Upper lobe of left lung (tissue), 6 donors: Measurements from ENCODE around the gene FNBP1L. TPM values are rescaled to one million over a fixed set of nuclear protein-coding genes. Genes with fewer than 3 reads are reported as not detected.
"Not testable (repeated sequence)": the region's sequence is repeated elsewhere in the genome, so short reads cannot be mapped to it uniquely, and the experiment has no call there.

ENCODE experiments used
- ATAC-seq, 2 donors: fragments of 200-7000 bp; cut with Tn5 transposase; one replicate each; pipeline ENCODE4 v1.9.1; 2022; ENCODE audit warnings: mild to moderate bottlenecking in 2 of 2, moderate library complexity in 2 of 2; ENCODE audit not compliant: low FRiP score in 2 of 2
- DNase-seq, 2 donors: peaks; one replicate each; pipeline ENCODE4 v3.0.0-alpha.2; 2019 to 2020
- H3K27ac ChIP-seq, 4 donors: fragments of 200-600 bp; sonication (generic); one replicate each; pipeline ENCODE4 v1.5.1; 2016 to 2019
- H3K27me3 ChIP-seq, 4 donors: fragments of 200-600 bp; sonication (generic); one replicate each; pipeline ENCODE4 v1.5.1; 2017 to 2019
- H3K36me3 ChIP-seq, 4 donors: fragments of 200-600 bp; sonication (generic); one replicate each; pipeline ENCODE4 v1.5.1; 2016 to 2019
- H3K4me1 ChIP-seq, 4 donors: fragments of 200-600 bp; sonication (generic); one replicate each; pipeline ENCODE4 v1.5.1; 2018 to 2019
- H3K4me3 ChIP-seq, 4 donors: fragments of 200-600 bp; sonication (generic); one replicate each; pipeline ENCODE4 v1.5.1; 2017 to 2019; ENCODE audit warnings: mild to moderate bottlenecking in 2 of 4, moderate library complexity in 1 of 4
- H3K9me3 ChIP-seq, 4 donors: fragments of 200-600 bp; sonication (generic); one replicate each; pipeline ENCODE4 v1.5.1; 2018 to 2019
- EP300 ChIP-seq, 4 donors: sonication (generic); formaldehyde crosslinking; IDR thresholded peaks; one replicate each; pipeline ENCODE4 v1.5.1; 2017; ENCODE audit warnings: antibody characterized with exemption in 4 of 4, control low read depth in 2 of 4
- POLR2A ChIP-seq, 4 donors: fragments of 450-650 bp; IDR thresholded peaks; one replicate each; pipeline ENCODE4 v1.5.1; 2016 to 2017; ENCODE audit warnings: antibody characterized with exemption in 4 of 4, mild to moderate bottlenecking in 2 of 4
- POLR2AphosphoS5 ChIP-seq, 2 donors: sonication (generic); formaldehyde crosslinking; IDR thresholded peaks; one replicate each; pipeline ENCODE4 v1.5.1; 2017; ENCODE audit warnings: antibody characterized with exemption in 2 of 2
- WGBS, 2 donors: methylation state at CpG; one replicate each; pipeline ENCODE4 v1.1.5; 2017 to 2018; 5-methylcytosine and 5-hydroxymethylcytosine counted together
- total RNA-seq, 6 donors: library from RNA; depleted of rRNA in 4 of 6; stranded (reverse); fragments of >200 nt in 4 of 6; gene quantifications; one replicate each; pipeline versions ENCODE4 v1.1.0 to v1.2.1, GENCODE V29; 2016 to 2021
- TF ChIP-seq, protein P1 (sequence below), 6 experiments: fragments of 450-650 bp in 4 of 6; fragments of 200-600 bp in 2 of 6; sonication (generic) in 2 of 6; IDR thresholded peaks; one replicate each; pipeline ENCODE4 v1.5.1; 2016 to 2019; ENCODE audit warnings: antibody characterized with exemption in 6 of 6
- donor health status: DM: no; HTN: no; CAD: no; lungs with moderate emphysema.
- donor health status: DM: no; HTN: yes; CAD: no; lungs with severe emphysema.

The FNBP1L gene
- total RNA-seq, 6 donors from 2014 or later: 28.5 to 84.0 (median 34.0) TPM

DNA sequence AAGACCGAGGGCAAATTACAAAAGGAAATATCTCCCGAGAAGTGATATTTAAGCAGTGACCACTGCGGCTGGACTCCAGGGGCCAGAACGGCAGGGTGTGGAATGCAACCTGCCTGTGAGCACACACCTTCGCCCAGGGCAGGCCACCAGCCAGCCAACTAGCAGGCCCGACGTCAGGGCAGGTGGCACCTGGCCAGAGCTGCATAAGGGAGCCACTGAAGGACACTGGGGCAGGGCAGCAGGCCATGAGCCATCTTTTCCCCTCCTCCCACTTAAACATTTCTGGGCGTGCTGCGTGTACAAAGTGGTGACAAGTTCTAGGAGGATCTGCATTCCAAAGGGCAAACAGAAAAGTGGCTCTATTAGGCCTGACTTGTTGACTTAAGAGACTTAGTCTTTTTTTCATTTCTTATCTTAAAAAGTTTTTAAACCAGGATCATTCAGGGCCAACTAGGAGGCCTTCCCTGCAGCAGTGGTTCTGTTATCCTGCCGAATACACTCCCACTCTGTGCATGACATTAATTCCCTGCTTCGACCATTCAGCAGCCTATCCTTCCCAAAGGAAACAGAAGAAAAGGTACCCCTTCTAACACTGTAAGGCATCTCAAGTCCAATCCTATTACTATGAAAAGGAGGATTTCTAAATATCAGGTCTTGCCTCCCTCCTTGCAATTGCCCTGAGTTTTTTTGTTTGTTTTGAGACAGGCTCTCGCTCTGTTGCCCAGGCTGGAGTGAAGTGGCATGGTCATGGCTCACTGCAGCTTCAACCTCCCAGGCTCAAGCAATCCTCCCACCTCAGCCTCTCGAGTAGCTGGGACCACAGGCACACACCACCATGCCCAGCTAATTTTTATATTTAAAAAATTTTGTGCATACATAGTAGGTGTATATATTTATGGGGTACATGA, 137.4 kb downstream of the FNBP1L start:
- Histone ChIP-seq H3K9me3 (no peaks in the 10 kb centered on the region), H3K27ac (peak overlapping the region; percentile 74 to 85 (median 78)), H3K27me3 (no peaks in the 10 kb centered on the region), H3K4me3 (peak overlapping the region in 3 of 4 donors; percentile 27 to 40 (median 34)), H3K36me3 (peaks cover 0 to 88% (median 29%) of the 10 kb centered on the region in 4 donors), H3K4me1 (peaks cover 3 to 31% (median 15%) of the 10 kb centered on the region in 4 donors)
- WGBS, 2 donors: 58 to 74% methylated on average over 11 to 13 of the region's 13 CpGs
- ATAC-seq: peak; percentile 85 to 94
- peak in 3 of 4 donors; percentile 23 to 81 (median 43) for TF ChIP-seq EP300 (IDR thresholded peaks at IDR 0.05)
- peak in 3 of 4 donors; percentile 33 to 80 (median 45) for TF ChIP-seq POLR2A (IDR thresholded peaks at IDR 0.05)
- TF ChIP-seq, protein P1, sequence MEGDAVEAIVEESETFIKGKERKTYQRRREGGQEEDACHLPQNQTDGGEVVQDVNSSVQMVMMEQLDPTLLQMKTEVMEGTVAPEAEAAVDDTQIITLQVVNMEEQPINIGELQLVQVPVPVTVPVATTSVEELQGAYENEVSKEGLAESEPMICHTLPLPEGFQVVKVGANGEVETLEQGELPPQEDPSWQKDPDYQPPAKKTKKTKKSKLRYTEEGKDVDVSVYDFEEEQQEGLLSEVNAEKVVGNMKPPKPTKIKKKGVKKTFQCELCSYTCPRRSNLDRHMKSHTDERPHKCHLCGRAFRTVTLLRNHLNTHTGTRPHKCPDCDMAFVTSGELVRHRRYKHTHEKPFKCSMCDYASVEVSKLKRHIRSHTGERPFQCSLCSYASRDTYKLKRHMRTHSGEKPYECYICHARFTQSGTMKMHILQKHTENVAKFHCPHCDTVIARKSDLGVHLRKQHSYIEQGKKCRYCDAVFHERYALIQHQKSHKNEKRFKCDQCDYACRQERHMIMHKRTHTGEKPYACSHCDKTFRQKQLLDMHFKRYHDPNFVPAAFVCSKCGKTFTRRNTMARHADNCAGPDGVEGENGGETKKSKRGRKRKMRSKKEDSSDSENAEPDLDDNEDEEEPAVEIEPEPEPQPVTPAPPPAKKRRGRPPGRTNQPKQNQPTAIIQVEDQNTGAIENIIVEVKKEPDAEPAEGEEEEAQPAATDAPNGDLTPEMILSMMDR (IDR thresholded peaks at IDR 0.05): peak in 1 of 6 experiments; percentile 5
- TF ChIP-seq POLR2AphosphoS5 (IDR thresholded peaks at IDR 0.05): peak in 1 of 2 donors; percentile 71
- peak; percentile 93 to 96 for DNase-seq

DNA sequence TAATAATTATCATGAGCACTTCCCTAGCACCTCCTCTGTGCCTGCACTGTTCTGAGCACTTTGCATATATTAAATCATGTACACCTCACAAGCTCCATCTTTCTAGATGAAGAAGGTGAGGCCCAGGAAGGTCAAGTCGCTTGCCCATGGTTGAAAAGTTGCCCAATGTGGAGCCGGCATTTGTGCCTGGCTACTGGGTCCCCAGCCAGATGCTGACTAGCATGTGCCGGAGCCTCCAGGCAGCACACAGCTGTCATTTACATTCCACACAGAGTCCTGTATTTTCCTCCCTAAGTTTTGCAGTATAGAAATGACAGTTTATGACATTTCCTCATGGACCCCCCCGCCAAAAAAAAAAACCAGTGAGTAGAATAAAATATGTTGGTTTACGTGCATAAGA, 139.4 kb downstream of the FNBP1L start:
- DNase-seq (no peak), ATAC-seq (no peak)
- peak overlapping the region in 1 of 4 donors; percentile 8 for H3K27ac ChIP-seq

DNA sequence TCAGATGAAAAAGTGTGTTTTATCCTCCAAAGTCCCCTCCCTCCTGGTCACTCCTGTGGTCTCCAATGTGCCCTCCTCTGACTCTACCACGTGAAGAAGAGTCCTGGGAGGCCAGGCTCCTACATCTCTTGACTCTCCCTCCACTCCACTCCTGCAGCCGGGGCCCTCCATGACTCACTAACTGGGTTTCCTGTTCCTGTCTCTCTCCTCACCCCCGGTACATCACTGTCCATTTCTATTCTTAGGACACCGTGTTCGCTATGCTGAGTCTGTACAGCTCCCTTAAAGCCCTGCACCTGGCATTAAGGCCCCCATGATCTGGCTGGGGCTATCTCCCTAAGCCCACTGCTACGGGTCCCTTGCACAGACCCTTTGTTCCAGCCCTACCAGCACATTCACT, 140.3 kb downstream of the FNBP1L start:
- H3K27ac ChIP-seq: peak overlapping the region in 2 of 4 donors; percentile 21 to 41

More for the DNA sequence above, 139.4 kb downstream of the FNBP1L start:
- no peak overlapping the region for H3K4me3 ChIP-seq
- H3K4me1 ChIP-seq: peaks cover 8 to 42% (median 27%) of the 10 kb centered on the region in 4 donors
- H3K36me3 ChIP-seq: peaks cover 0 to 75% (median 21%) of the 10 kb centered on the region in 4 donors
- H3K27me3 ChIP-seq: no peaks in the 10 kb centered on the region
- H3K9me3 ChIP-seq: no peaks in the 10 kb centered on the region
- 82 to 92% methylated on average over 3 to 5 of the region's 5 CpGs for WGBS, 2 donors
- TF ChIP-seq EP300 (IDR thresholded peaks at IDR 0.05) (no peak), POLR2A (IDR thresholded peaks at IDR 0.05) (no peak), POLR2AphosphoS5 (IDR thresholded peaks at IDR 0.05) (no peak)
- TF ChIP-seq, protein P1 (IDR thresholded peaks at IDR 0.05): no peak

DNA sequence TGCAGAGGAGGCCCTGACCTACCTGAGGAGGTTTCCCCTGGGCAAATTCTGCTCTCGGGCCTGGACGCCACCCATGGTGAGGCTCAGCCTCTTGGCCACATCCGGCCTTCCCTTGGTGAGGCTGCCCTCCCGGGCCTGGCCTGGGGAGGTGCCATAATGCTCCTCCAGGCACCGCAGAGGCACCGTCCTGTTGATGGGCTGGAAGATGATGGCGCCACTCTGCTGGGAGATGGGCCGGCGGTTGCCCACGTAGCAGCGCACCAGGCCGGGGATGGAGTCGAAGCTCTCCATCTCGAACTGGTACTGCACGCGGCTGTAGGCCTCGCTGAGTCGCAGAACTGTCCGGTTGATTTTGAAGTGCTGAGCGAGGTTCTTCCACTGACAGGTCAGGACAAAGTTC, 141.0 kb downstream of the FNBP1L start:
- H3K27me3 ChIP-seq: no peaks in the 10 kb centered on the region
- DNase-seq: peak in 1 of 2 donors; percentile 53
- no peak for ATAC-seq
- peaks cover 8 to 37% (median 35%) of the 10 kb centered on the region in 4 donors for H3K4me1 ChIP-seq
- no peak overlapping the region for H3K4me3 ChIP-seq
- peak overlapping the region in 3 of 4 donors; percentile 21 to 41 (median 23) for H3K27ac ChIP-seq
- 95 to 98% methylated on average over 12 to 20 of the region's 20 CpGs for whole genome bisulfite sequencing, 2 donors
- H3K9me3 ChIP-seq: no peaks in the 10 kb centered on the region
- H3K36me3 ChIP-seq: peaks cover 0 to 59% (median 12%) of the 10 kb centered on the region in 4 donors
- TF ChIP-seq, protein P1 (IDR thresholded peaks at IDR 0.05): no peak
- no peak for TF ChIP-seq POLR2A (IDR thresholded peaks at IDR 0.05)
- TF ChIP-seq POLR2AphosphoS5 (IDR thresholded peaks at IDR 0.05): no peak
- TF ChIP-seq EP300 (IDR thresholded peaks at IDR 0.05): no peak

More for the DNA sequence above, 140.3 kb downstream of the FNBP1L start:
- Histone ChIP-seq H3K9me3 (no peaks in the 10 kb centered on the region), H3K4me3 (no peak overlapping the region), H3K27me3 (no peaks in the 10 kb centered on the region), H3K36me3 (peaks cover 0 to 67% (median 16%) of the 10 kb centered on the region in 4 donors), H3K4me1 (peaks cover 8 to 42% (median 34%) of the 10 kb centered on the region in 4 donors)
- WGBS, 2 donors: 57 to 82% methylated on average over 6 of the region's 6 CpGs
- no peak for ATAC-seq
- DNase-seq: no peak
- TF ChIP-seq EP300 (IDR thresholded peaks at IDR 0.05): no peak
- TF ChIP-seq, protein P1 (IDR thresholded peaks at IDR 0.05): no peak
- TF ChIP-seq POLR2A (IDR thresholded peaks at IDR 0.05): no peak
- TF ChIP-seq POLR2AphosphoS5 (IDR thresholded peaks at IDR 0.05): no peak

DNA sequence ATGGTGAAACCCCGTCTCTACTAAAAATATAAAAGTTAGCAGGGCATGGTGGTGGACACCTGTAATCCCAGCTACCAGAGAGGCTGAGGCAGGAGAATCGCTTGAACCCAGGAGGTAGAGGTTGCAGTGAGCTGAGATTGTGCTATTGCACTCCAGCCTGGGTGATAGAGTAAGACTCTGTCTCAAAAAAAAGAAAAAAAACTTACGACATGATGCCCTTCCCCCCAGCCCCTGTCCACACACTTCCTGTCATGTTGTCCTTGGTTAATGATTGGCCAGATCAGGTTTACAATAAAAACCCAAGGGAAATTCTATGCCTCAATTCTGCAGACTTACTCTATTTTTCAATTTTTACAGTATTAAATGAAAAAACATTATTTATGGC, 143.4 kb downstream of the FNBP1L start:
- H3K4me3 ChIP-seq, H3K27me3 ChIP-seq, DNase-seq, H3K9me3 ChIP-seq, ATAC-seq: not testable (repeated sequence)
- peaks cover 0 to 42% (median 12%) of the 10 kb centered on the region in 4 donors for H3K36me3 ChIP-seq
- WGBS, 2 donors: 65 to 71% methylated on average over 3 of the region's 3 CpGs
- peak overlapping the region in 1 of 4 donors; percentile 26 for H3K27ac ChIP-seq
- H3K4me1 ChIP-seq: peaks cover 5 to 46% (median 23%) of the 10 kb centered on the region in 4 donors
